ENCODE measurements around the gene PHF20. TPM values are rescaled to one million over a fixed set of nuclear protein-coding genes. Genes with fewer than 3 reads are reported as not detected.
"Not testable (repeated sequence)": the region's sequence is repeated elsewhere in the genome, so short reads cannot be mapped to it uniquely, and the experiment has no call there.

The PHF20 gene
- total and polyA plus RNA-seq, 9 donors, result 17.6 to 70.0 (median 47.0) TPM

DNA sequence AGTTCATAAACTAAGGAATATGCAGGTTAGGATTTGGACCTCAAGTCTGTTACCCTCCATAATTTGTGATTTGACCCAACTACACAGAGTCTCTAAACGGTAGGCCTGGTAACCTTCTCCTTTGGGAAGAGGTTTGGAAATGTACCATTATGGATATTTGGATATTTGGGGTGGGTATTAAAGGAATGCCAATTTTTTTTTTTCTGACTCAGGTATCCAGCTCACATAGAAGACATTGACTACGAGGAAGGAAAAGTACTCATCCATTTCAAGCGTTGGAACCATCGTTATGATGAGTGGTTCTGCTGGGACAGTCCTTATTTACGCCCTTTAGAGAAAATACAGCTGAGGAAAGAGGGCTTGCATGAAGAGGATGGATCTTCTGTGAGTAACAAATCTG is 70.5 kb downstream of the PHF20 start:
- Histone ChIP-seq H3K27ac (no peak overlapping the region), H3K9me3 (peaks cover 0 to 3% of the 10 kb centered on the region in 2 donors), H3K27me3 (no peaks in the 10 kb centered on the region), H3K36me3 (no peaks in the 10 kb centered on the region), H3K4me1 (ENCODE audit: insufficient read depth) (no peaks in the 10 kb centered on the region), H3K4me3 (no peak overlapping the region)
- WGBS, 3 donors, result 97% methylated on average over 5 of the region's 5 CpGs
- intact Hi-C loops (cut with DNase I), result no loop called here
- no peak for TF ChIP-seq POLR2A (IDR thresholded peaks at IDR 0.05)
- TF ChIP-seq, protein P1, sequence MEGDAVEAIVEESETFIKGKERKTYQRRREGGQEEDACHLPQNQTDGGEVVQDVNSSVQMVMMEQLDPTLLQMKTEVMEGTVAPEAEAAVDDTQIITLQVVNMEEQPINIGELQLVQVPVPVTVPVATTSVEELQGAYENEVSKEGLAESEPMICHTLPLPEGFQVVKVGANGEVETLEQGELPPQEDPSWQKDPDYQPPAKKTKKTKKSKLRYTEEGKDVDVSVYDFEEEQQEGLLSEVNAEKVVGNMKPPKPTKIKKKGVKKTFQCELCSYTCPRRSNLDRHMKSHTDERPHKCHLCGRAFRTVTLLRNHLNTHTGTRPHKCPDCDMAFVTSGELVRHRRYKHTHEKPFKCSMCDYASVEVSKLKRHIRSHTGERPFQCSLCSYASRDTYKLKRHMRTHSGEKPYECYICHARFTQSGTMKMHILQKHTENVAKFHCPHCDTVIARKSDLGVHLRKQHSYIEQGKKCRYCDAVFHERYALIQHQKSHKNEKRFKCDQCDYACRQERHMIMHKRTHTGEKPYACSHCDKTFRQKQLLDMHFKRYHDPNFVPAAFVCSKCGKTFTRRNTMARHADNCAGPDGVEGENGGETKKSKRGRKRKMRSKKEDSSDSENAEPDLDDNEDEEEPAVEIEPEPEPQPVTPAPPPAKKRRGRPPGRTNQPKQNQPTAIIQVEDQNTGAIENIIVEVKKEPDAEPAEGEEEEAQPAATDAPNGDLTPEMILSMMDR (IDR thresholded peaks at IDR 0.05), result no peak
- no peak for TF ChIP-seq EP300 (IDR thresholded peaks at IDR 0.05)
- no peak for DNase-seq

DNA sequence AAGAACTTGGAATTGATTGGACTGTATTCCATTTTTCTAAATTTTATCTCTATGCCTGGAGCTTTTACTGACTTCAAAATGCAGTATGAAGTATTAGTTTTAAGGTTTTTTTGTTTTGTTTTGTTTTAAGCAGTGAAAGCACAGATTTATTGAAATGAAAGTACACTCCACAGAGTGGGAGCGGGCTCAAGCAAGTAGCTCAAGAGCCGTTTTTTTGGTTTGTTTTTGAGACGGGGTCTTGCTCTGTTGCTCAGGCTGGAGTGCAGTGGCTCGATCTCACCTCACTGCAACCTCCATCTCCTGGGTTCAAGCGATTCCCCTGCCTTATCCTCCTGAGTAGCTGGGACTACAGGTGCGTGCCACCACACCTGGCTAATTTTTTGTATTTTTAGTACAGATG is 72.1 kb downstream of the PHF20 start:
- H3K4me3 ChIP-seq; H3K36me3 ChIP-seq; intact Hi-C loops (cut with DNase I); H3K27me3 ChIP-seq; H3K4me1 ChIP-seq (ENCODE audit: insufficient read depth); DNase-seq; H3K27ac ChIP-seq; H3K9me3 ChIP-seq: not testable (repeated sequence)
- 94% methylated on average over 6 of the region's 6 CpGs for WGBS, 3 donors

DNA sequence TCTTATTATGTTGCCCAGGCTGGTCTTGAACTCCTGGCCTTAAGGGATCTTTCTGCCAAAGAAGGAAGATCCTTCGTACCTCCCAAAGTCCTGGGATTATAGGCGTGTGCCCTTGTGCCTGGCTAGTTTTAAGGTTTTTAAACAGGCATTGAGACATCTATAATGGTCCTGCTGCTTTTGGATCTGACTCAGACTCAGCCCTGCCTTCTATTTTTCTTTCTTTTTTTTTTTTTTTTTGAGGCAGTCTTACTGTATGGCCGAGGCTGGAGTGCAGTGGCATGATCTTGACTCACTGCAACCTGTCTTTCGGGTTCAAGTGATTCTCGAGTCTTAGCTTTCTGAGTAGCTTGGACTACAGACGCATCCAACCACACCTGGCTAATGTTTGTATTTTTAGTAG is 73.7 kb downstream of the PHF20 start:
- peaks cover 0 to 3% of the 10 kb centered on the region in 2 donors for H3K9me3 ChIP-seq
- no peak overlapping the region for H3K4me3 ChIP-seq
- no peak for DNase-seq
- intact Hi-C loops (cut with DNase I), result no loop called here
- no peaks in the 10 kb centered on the region for H3K4me1 ChIP-seq (ENCODE audit: insufficient read depth)
- WGBS, 3 donors, result 90 to 94% (median 91%) methylated on average over 6 of the region's 6 CpGs
- no peaks in the 10 kb centered on the region for H3K27me3 ChIP-seq
- TF ChIP-seq EP300 (IDR thresholded peaks at IDR 0.05) (no peak), POLR2A (IDR thresholded peaks at IDR 0.05) (no peak)
- TF ChIP-seq, protein P1 (IDR thresholded peaks at IDR 0.05), result no peak
- H3K27ac ChIP-seq, result no peak overlapping the region
- H3K36me3 ChIP-seq, result no peaks in the 10 kb centered on the region

DNA sequence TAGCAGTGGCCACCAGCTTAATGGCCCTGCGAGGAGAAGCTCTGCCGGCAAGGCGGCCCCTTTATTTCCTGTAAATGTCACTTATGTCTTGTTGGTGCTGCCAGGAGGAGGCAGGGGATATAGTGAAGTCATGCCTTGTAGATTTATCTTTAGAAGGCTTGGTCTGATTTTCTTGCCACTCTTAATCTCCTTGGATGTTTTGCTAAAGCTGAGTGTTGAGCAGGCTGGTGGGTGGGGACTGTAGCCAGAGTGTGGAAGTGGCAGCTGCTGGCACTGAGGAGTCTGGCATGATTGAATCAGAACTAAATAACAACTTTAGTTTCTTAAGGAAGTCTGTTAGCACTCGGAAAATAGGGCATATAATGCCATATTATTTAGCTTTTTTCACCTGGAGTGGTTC is 77.9 kb downstream of the PHF20 start:
- Histone ChIP-seq H3K27ac (no peak overlapping the region), H3K4me3 (no peak overlapping the region), H3K36me3 (no peaks in the 10 kb centered on the region), H3K27me3 (no peaks in the 10 kb centered on the region), H3K4me1 (ENCODE audit: insufficient read depth) (no peaks in the 10 kb centered on the region), H3K9me3 (no peaks in the 10 kb centered on the region)
- WGBS, 3 donors, result 76 to 87% (median 79%) methylated on average over 4 of the region's 4 CpGs
- TF ChIP-seq POLR2A (IDR thresholded peaks at IDR 0.05) (no peak), EP300 (IDR thresholded peaks at IDR 0.05) (no peak)
- TF ChIP-seq, protein P1 (IDR thresholded peaks at IDR 0.05), result no peak
- no peak for DNase-seq
- intact Hi-C loops (cut with DNase I), result no loop called here

DNA sequence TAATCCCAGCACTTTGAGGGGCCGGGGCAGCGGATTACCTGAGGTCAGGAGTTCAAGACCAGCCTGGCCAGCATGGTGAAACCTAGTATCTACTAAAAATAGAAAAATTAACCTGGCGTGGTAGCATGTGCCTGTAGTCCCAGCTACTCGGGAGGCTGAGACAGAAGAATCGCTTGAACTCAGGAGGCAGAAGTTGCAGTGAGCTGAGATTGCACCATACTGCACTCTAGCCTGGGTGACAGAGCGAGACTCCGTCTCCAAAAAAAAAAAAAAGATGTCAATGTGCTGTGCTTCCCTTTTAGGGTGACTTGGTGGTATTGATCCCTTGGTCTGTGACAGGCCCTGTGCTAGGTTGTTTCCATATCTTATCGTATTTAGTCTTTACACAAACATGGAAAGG is 79.8 kb downstream of the PHF20 start:
- intact Hi-C loops (cut with DNase I); H3K36me3 ChIP-seq; H3K27ac ChIP-seq; H3K4me1 ChIP-seq (ENCODE audit: insufficient read depth); H3K4me3 ChIP-seq; H3K27me3 ChIP-seq; H3K9me3 ChIP-seq; DNase-seq: not testable (repeated sequence)
- WGBS, 3 donors, result 89 to 93% (median 93%) methylated on average over 8 of the region's 8 CpGs

Data from ovary (tissue), 9 donors.